Pancreas (tissue), 10 donors: Measurements from ENCODE around the gene LYPD6B. TPM values are rescaled to one million over a fixed set of nuclear protein-coding genes. Genes with fewer than 3 reads are reported as not detected.
A peak's percentile ranks its signal among the peaks of the same experiment; 100 is the strongest.

Experiments used
- ATAC-seq, 4 donors: fragments of 200-7000 bp; cut with Tn5 transposase; one replicate each; pipeline versions ENCODE4 v1.8.0 to v1.9.1; 2020; ENCODE audit warnings: mild to moderate bottlenecking in 4 of 4, moderate library complexity in 4 of 4
- DNase-seq, 6 donors: peaks; one replicate each; pipeline ENCODE4 v3.0.0-alpha.2; 2020
- FAIRE-seq: peaks from 2 replicates; lab custom pipeline; 2012; peaks lifted over from hg19 to GRCh38; lab: Jason Lieb, UNC
- H3K27ac ChIP-seq, 4 donors: fragments of 200-600 bp; sonication (generic); 1 replicate in 3 of 4; 2 replicates in 1 of 4; pipeline versions ENCODE4 v1.5.0 to v1.8.0; 2020
- H3K27me3 ChIP-seq, 4 donors: fragments of 200-600 bp; one replicate each; pipeline ENCODE4 v1.8.0; 2021
- H3K36me3 ChIP-seq, 3 donors: fragments of 200-600 bp; sonication (generic) in 1 of 3; one replicate each; pipeline versions ENCODE4 v1.5.0 to v1.8.0; 2020 to 2021
- H3K4me1 ChIP-seq, 3 donors: fragments of 200-600 bp; one replicate each; pipeline ENCODE4 v1.8.0; 2021
- H3K4me3 ChIP-seq, 4 donors: fragments of 200-600 bp; sonication (generic) in 2 of 4; one replicate each; pipeline versions ENCODE4 v1.5.0 to v1.8.0; 2020 to 2021
- H3K9me3 ChIP-seq, 4 donors: fragments of 200-600 bp; one replicate each; pipeline ENCODE4 v1.8.0; 2021
- CTCF ChIP-seq, 4 donors: fragments of 200-600 bp; sonication (generic) in 3 of 4; IDR thresholded peaks; one replicate each; pipeline versions ENCODE4 v1.5.0 to v1.8.0; 2021; ENCODE audit warnings: antibody characterized with exemption in 4 of 4
- WGBS, 2 donors: extraction: QIAGEN DNeasy Blood & Tissue Kit; methylation state at CpG; one replicate each; pipeline ENCODE4 v1.1.7; 2013; 5-methylcytosine and 5-hydroxymethylcytosine counted together
- intact Hi-C, 3 donors: fragments of 100-400 bp; cut with DNase I; formaldehyde crosslinking; loops; one replicate each; pipeline versions ENCODE4 v1.11.1 to v1.14.2; 2022
- polyA plus RNA-seq, 2 donors: library from polyadenylated mRNA; stranded (reverse); fragments of 200-250 nt; gene quantifications; one replicate each; pipeline ENCODE4 v1.2.3, GENCODE V29; 2013
- total RNA-seq, 6 donors: library from RNA; stranded (reverse); fragmentation: NEBNext Ultra II Directional in 4 of 6; extraction: Animal tissue kit (Norgen Biotek cat#: 25700) in 4 of 6; gene quantifications; one replicate each; pipeline versions ENCODE4 v1.2.1 to v1.2.4, GENCODE V29; 2021 to 2023
- donor health status: healthy with polysubstance abuse.
- donor health status: DM: no; HTN: no; CAD: no; lungs with moderate emphysema.
- donor health status: DM: no; HTN: no; CAD: no.
- donor health status: control.
- donor health status: control.
- donor health status: Bipolar disorder and iron deficiency.
- donor health status: DM: yes; HTN: yes; CAD: no.
- donor health status: DM: no; HTN: no; CAD: no.
- donor health status: DM: no; HTN: no; CAD: no.
- donor health status: DM: yes; HTN: yes; CAD: no.

LYPD6B gene
- total and polyA plus RNA-seq, 8 donors = 3.0 to 8.1 (median 4.6) TPM

DNA sequence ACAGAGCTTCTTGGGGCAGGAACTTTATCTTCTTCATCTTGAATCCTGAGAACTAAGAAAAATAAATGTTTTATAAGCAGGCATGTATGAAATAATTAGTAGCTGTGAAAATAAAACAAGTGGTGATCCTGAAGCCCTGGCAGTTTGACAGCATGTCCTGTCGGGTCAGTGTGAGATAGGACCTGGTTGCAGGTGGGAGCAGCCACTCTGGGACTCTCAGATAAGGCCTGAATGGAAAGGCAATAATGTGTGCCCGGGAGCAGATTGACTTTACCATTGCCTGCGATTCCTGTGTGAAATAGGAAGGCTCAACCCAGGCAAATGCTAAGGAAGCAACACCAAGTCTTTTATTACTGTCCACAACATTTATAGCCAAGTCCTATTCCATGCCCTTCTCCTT, 132.4 kb downstream of the LYPD6B start:
- no peaks in the 10 kb centered on the region for H3K9me3 ChIP-seq
- no peaks in the 10 kb centered on the region for H3K27me3 ChIP-seq
- intact Hi-C loops = no loop called here
- no peak overlapping the region for H3K4me3 ChIP-seq
- peaks cover 8 to 28% (median 15%) of the 10 kb centered on the region in 3 donors for H3K4me1 ChIP-seq
- no peaks in the 10 kb centered on the region for H3K36me3 ChIP-seq
- H3K27ac ChIP-seq = peak overlapping the region in 1 of 4 donors; percentile 59
- WGBS, 2 donors = 23 to 31% methylated on average over 3 of the region's 3 CpGs
- TF ChIP-seq CTCF (IDR thresholded peaks at IDR 0.05) = no peak
- peak in 2 of 6 donors; percentile 21 to 43 for DNase-seq
- ATAC-seq = peak; percentile 34 to 70 (median 44)
- no peak for FAIRE-seq

GRCh38 chr2:149173220-149173619, 134.7 kb downstream of the LYPD6B start:
- H3K4me3 ChIP-seq = no peak overlapping the region
- no peak for TF ChIP-seq CTCF (IDR thresholded peaks at IDR 0.05)
- ATAC-seq (no peak), FAIRE-seq (no peak), DNase-seq (no peak)
- H3K27ac ChIP-seq = no peak overlapping the region
- no peaks in the 10 kb centered on the region for H3K36me3 ChIP-seq
- 54 to 55% methylated on average over 3 of the region's 3 CpGs for WGBS, 2 donors
- no peaks in the 10 kb centered on the region for H3K27me3 ChIP-seq
- H3K4me1 ChIP-seq = peaks cover 8 to 28% (median 15%) of the 10 kb centered on the region in 3 donors
- no peaks in the 10 kb centered on the region for H3K9me3 ChIP-seq
- intact Hi-C loops = no loop called here

GRCh38 chr2:149175956-149176355, 137.5 kb downstream of the LYPD6B start:
- ATAC-seq (no peak), FAIRE-seq (no peak), DNase-seq (no peak)
- Histone ChIP-seq H3K27me3 (no peaks in the 10 kb centered on the region), H3K27ac (no peak overlapping the region), H3K4me3 (no peak overlapping the region), H3K9me3 (no peaks in the 10 kb centered on the region), H3K36me3 (no peaks in the 10 kb centered on the region), H3K4me1 (peaks cover 4 to 6% (median 6%) of the 10 kb centered on the region in 3 donors)
- intact Hi-C loops = no loop called here
- 95 to 97% methylated on average over 2 of the region's 2 CpGs for WGBS, 2 donors
- no peak for TF ChIP-seq CTCF (IDR thresholded peaks at IDR 0.05)

DNA sequence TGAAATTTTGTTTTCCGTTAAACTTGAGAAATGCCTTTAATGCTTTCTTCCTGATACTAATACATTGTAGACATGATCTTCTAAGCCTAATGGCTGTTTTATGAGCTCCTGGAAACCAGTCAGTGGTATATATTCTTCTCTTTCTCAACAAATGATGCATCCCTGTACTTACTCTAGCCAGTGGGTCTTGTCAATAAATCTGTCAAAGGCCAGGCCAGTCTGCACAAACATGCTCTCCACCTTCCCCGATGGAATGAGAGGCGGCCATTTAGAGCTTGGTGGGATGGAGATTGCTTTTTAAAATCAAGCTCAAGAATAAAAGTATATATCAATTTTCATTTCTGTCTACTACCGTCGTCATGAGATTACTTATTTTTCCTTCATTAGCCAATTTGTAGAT, 140.1 kb downstream of the LYPD6B start:
- Histone ChIP-seq H3K9me3 (no peaks in the 10 kb centered on the region), H3K27ac (no peak overlapping the region), H3K4me3 (no peak overlapping the region), H3K36me3 (no peaks in the 10 kb centered on the region), H3K4me1 (no peaks in the 10 kb centered on the region), H3K27me3 (no peaks in the 10 kb centered on the region)
- no peak for DNase-seq
- 91% methylated on average over 5 of the region's 5 CpGs for WGBS, 2 donors
- ATAC-seq = no peak
- intact Hi-C loops = no loop called here
- TF ChIP-seq CTCF (IDR thresholded peaks at IDR 0.05) = no peak
- no peak for FAIRE-seq

DNA sequence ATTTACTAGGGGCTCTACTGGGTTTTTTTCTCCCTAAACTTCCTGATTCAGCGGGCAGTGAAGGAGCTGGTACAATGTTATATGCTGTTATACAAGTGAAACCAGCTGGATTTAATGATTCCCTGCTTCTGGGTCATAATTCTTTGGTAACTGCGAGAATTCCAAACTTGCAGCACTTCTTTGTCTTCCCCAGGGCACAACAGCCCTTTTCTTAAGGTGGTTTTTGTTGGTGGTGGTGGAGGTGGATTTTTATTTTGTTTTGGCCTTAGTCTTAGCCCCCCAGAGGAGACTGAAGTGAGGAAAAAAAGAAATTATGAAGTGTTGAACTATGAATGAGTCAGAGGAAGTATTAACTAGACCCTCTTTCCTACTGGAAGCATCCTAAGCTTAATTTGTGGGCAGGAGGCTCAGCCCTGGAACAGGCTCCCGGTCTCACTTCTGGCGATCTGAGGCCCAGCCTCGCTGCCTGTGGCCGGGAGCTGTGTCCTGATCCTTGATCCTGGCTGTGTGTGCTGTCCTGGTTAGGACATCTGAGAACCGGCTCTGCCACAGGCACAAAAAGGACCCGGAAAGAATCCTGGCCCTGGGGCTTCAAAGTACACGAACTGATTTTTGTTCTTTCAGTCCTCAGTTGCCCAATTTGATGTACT, 141.9 kb downstream of the LYPD6B start:
- WGBS, 2 donors = 82 to 86% methylated on average over 9 of the region's 9 CpGs
- ATAC-seq = no peak
- Histone ChIP-seq H3K4me1 (no peaks in the 10 kb centered on the region), H3K27ac (no peak overlapping the region), H3K4me3 (no peak overlapping the region), H3K36me3 (no peaks in the 10 kb centered on the region), H3K9me3 (no peaks in the 10 kb centered on the region), H3K27me3 (no peaks in the 10 kb centered on the region)
- DNase-seq = no peak
- no peak for FAIRE-seq
- intact Hi-C loops = no loop called here
- TF ChIP-seq CTCF (IDR thresholded peaks at IDR 0.05) = no peak
